Activated CD8-positive, alpha-beta T cell treated with anti-CD3 and anti-CD28 coated beads, Interleukin-2, amount 10 ng/mL, durations not matched to agents 7 days and 5 days (primary cell): ENCODE measurements around the gene PRR5. TPM values are rescaled to one million over a fixed set of nuclear protein-coding genes. Genes with fewer than 3 reads are reported as not detected.
"Not testable (repeated sequence)": the region's sequence is repeated elsewhere in the genome, so short reads cannot be mapped to it uniquely, and the experiment has no call there.

Experiments
- ATAC-seq: fragments of 150-1000 bp; cut with Tn5 transposase; one replicate; pipeline ENCODE4 v1.10.0; 2021; ENCODE audit warnings: moderate library complexity
- CTCF ChIA-PET: fragments of 350-600 bp; sonication (Branson Sonifier 250); formaldehyde crosslinking; loops from one replicate; lab custom pipeline; 2021; ENCODE audit warnings: antibody characterized with exemption; lab: Charles Lee
- POLR2A ChIA-PET: fragments of 350-600 bp; sonication (Branson Sonifier 250); formaldehyde crosslinking; loops from one replicate; lab custom pipeline; 2021; ENCODE audit warnings: antibody characterized with exemption; lab: Charles Lee
- DNase-seq: peaks from one replicate; pipeline ENCODE4 v3.0.0-alpha.2; 2020
- H3K27ac Mint-ChIP-seq: one replicate; pipeline ENCODE4 v1.8.0; 2021; ENCODE audit warnings: mild to moderate bottlenecking, mixed read lengths
- H3K27me3 Mint-ChIP-seq: one replicate; pipeline ENCODE4 v1.8.0; 2021; ENCODE audit warnings: low read depth, mixed read lengths
- H3K36me3 Mint-ChIP-seq: one replicate; pipeline ENCODE4 v1.8.0; 2021; ENCODE audit warnings: low read depth, mixed read lengths
- H3K4me1 Mint-ChIP-seq: one replicate; pipeline ENCODE4 v1.8.0; 2021; ENCODE audit warnings: low read depth, mixed read lengths
- H3K4me3 Mint-ChIP-seq: one replicate; pipeline ENCODE4 v1.8.0; 2021; ENCODE audit warnings: mild to moderate bottlenecking, mixed read lengths
- H3K9me3 Mint-ChIP-seq: one replicate; pipeline ENCODE4 v1.8.0; 2022; ENCODE audit warnings: mixed read lengths; ENCODE audit not compliant: insufficient read depth
- total RNA-seq, 2 experiments: library from RNA; stranded (reverse); gene quantifications; one replicate each; pipeline ENCODE4 v1.2.3, GENCODE V29; 2021

PRR5 gene
- total RNA-seq, 2 experiments from 2014 or later, result 29.4 to 31.5 TPM

- Mint-ChIP-seq H3K36me3 (peaks cover 7% of the 10 kb centered on the region), H3K9me3 (no peaks in the 10 kb centered on the region), H3K4me3 (no peak overlapping the region), H3K27me3 (no peaks in the 10 kb centered on the region), H3K4me1 (peaks cover 67% of the 10 kb centered on the region), H3K27ac (no peak overlapping the region)
- CTCF ChIA-PET, result interaction anchor here (1.3 to 12.8 kb wide), 2 partner anchors 10 to 13 kb away, joined by 4 to 129 read pairs; no protein-coding TSS in a partner anchor
- POLR2A ChIA-PET, result no interaction called here
- ATAC-seq (no peak), DNase-seq (no peak)
Observed at GRCh38 chr22:44673406-44673805, 28.6 kb upstream of the PRR5 start.

GRCh38 chr22:44676066-44676440 is 26.0 kb upstream of the PRR5 start:
- not testable (repeated sequence) for H3K9me3 Mint-ChIP-seq, ATAC-seq, DNase-seq, H3K27me3 Mint-ChIP-seq
- CTCF ChIA-PET, result interaction anchor here (1.1 to 2.9 kb wide), 3 partner anchors 9 to 29 kb away, joined by 3 to 19 read pairs (median 4); no protein-coding TSS in a partner anchor
- peaks cover 12% of the 10 kb centered on the region for H3K36me3 Mint-ChIP-seq
- H3K27ac Mint-ChIP-seq, result peak overlapping the region; percentile 20
- peak overlapping the region; percentile 25 for H3K4me3 Mint-ChIP-seq
- peaks cover 71% of the 10 kb centered on the region for H3K4me1 Mint-ChIP-seq
- POLR2A ChIA-PET, result interaction anchor here (1.0 kb wide), 1 partner anchor 9 kb away, joined by 3 read pairs; no protein-coding TSS in a partner anchor

GRCh38 chr22:44676441-44677352 is 25.3 kb upstream of the PRR5 start:
- H3K4me1 Mint-ChIP-seq, result peaks cover 71% of the 10 kb centered on the region
- ChIA-PET POLR2A (interaction anchor here (0.7 to 1.0 kb wide), 2 partner anchors 10 to 12 kb away, joined by 3 read pairs; no protein-coding TSS in a partner anchor), CTCF (interaction anchor here (1.1 to 2.9 kb wide), 4 partner anchors 8 to 50 kb away, joined by 3 to 19 read pairs (median 4); no protein-coding TSS in a partner anchor)
- DNase-seq (no peak), ATAC-seq (peak; percentile 46)
- H3K27ac Mint-ChIP-seq, result peak overlapping the region; percentile 73
- no peaks in the 10 kb centered on the region for H3K9me3 Mint-ChIP-seq
- no peaks in the 10 kb centered on the region for H3K27me3 Mint-ChIP-seq
- peaks cover 9% of the 10 kb centered on the region for H3K36me3 Mint-ChIP-seq
- peak overlapping the region; percentile 68 for H3K4me3 Mint-ChIP-seq

- H3K4me3 Mint-ChIP-seq, result peak overlapping the region; percentile 68
- H3K9me3 Mint-ChIP-seq, result no peaks in the 10 kb centered on the region
- H3K36me3 Mint-ChIP-seq, result peaks cover 7% of the 10 kb centered on the region
- ATAC-seq (peak; percentile 37), DNase-seq (no peak)
- H3K4me1 Mint-ChIP-seq, result peaks cover 72% of the 10 kb centered on the region
- no peaks in the 10 kb centered on the region for H3K27me3 Mint-ChIP-seq
- peak overlapping the region; percentile 73 for H3K27ac Mint-ChIP-seq
- ChIA-PET POLR2A (interaction anchor here (0.7 to 1.0 kb wide), 2 partner anchors 10 to 12 kb away, joined by 3 read pairs; no protein-coding TSS in a partner anchor), CTCF (interaction anchor here (1.4 to 2.9 kb wide), 3 partner anchors 8 to 50 kb away, joined by 3 to 19 read pairs (median 4); no protein-coding TSS in a partner anchor)
Observed at GRCh38 chr22:44677353-44677840, 24.6 kb upstream of the PRR5 start.

DNA sequence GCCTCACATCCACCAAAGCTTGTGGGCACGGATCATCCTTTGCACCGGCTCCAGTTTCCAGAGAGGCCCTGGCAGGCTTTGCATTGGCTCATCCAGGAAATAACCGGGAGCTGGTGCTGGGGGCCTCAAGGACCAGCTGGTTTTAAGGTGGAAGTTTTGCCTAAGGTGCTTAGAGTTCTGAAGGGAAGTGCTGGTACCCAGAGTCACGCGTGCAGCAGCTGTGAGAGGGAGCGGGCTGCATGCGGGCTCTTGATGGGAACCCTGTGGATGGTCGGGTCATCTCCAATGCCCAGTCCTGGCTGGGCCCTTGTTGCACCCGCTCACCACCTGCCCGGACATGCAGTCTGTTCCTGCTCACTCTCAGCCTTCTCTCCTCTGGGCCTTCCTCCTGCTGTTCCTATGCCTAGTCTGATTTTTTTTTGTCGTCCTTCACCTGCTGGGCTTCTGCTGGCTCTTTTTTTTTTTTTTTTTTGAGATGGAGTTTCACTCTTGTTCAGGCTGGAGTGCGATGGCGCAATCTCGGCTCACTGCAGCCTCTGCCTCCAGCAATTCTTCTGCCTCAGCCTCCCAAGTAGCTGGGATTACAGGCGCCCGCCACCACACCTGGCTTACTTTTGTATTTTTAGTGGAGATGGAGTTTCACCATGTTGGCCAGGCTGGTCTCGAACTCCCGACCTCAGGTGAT is 24.0 kb upstream of the PRR5 start:
- Mint-ChIP-seq H3K4me1 (peaks cover 74% of the 10 kb centered on the region), H3K36me3 (peaks cover 5% of the 10 kb centered on the region), H3K27me3 (no peaks in the 10 kb centered on the region), H3K4me3 (no peak overlapping the region), H3K27ac (no peak overlapping the region), H3K9me3 (no peaks in the 10 kb centered on the region)
- ATAC-seq, result no peak
- DNase-seq, result no peak
- ChIA-PET POLR2A (no interaction called here), CTCF (interaction anchor here (1.5 kb wide), 1 partner anchor 51 kb away, joined by 4 read pairs; no protein-coding TSS in a partner anchor)

- DNase-seq (no peak), ATAC-seq (no peak)
- POLR2A ChIA-PET, result no interaction called here
- Mint-ChIP-seq H3K36me3 (peaks cover 5% of the 10 kb centered on the region), H3K4me1 (peaks cover 74% of the 10 kb centered on the region), H3K27me3 (no peaks in the 10 kb centered on the region), H3K4me3 (no peak overlapping the region), H3K27ac (peak overlapping the region; percentile 25), H3K9me3 (no peaks in the 10 kb centered on the region)
- CTCF ChIA-PET, result no interaction called here
Observed at GRCh38 chr22:44678556-44679305, 23.3 kb upstream of the PRR5 start.

GRCh38 chr22:44679306-44679647 is 22.7 kb upstream of the PRR5 start:
- H3K27me3 Mint-ChIP-seq, H3K9me3 Mint-ChIP-seq, H3K27ac Mint-ChIP-seq, DNase-seq, POLR2A ChIA-PET, H3K36me3 Mint-ChIP-seq, H3K4me3 Mint-ChIP-seq, ATAC-seq: not testable (repeated sequence)
- CTCF ChIA-PET, result interaction anchor here (1.4 kb wide), 1 partner anchor 15 kb away, joined by 3 read pairs; no protein-coding TSS in a partner anchor
- peaks cover 80% of the 10 kb centered on the region for H3K4me1 Mint-ChIP-seq

DNA sequence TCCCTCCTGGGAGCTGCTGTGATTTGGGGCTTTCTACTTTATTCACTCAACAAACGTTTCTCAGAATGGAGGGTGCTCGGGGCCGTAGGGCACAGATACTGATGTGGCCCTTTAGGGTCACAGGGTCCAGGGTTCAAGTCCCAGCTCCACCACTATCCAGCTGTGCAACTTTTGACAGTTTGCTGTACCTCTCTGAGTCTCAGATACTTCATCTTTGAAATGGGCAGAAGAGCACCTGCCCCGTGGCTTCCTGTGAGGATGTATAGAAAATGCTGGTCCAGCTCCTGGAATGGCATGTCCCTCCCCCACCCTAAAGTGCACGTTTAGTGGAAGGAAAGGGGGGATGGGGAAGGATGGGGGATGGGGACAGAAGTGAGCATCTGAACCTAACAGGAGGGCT is 21.9 kb upstream of the PRR5 start:
- no peak for DNase-seq
- H3K4me3 Mint-ChIP-seq, result no peak overlapping the region
- ChIA-PET CTCF (interaction anchor here (1.1 to 1.4 kb wide), 2 partner anchors 11 to 16 kb away, joined by 3 to 5 read pairs; no protein-coding TSS in a partner anchor), POLR2A (interaction anchor here (0.6 kb wide), 1 partner anchor 45 kb away, joined by 3 read pairs; no protein-coding TSS in a partner anchor)
- peaks cover 87% of the 10 kb centered on the region for H3K4me1 Mint-ChIP-seq
- no peaks in the 10 kb centered on the region for H3K27me3 Mint-ChIP-seq
- no peak for ATAC-seq
- H3K9me3 Mint-ChIP-seq, result no peaks in the 10 kb centered on the region
- H3K27ac Mint-ChIP-seq, result no peak overlapping the region
- peaks cover 5% of the 10 kb centered on the region for H3K36me3 Mint-ChIP-seq

DNA sequence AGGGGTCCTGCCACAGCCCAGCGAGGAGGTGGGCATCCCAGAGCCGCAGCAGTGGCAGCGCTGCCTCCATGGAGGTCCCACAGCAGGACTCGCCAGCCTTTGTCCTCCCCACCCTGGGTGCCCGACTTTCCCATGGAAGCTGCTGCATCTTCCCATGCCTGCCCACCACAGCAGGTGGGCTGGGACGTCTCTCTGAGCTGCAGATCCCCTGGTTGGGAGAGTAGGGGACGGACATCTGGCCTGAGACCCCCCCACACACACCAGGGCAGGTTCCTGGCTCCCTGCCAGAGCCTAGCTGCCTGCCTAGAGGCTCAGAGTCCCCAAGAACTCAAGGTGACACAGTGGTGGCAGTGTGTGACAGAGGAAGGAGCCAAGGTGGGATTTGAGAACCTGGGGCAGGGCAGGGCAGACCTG is 21.5 kb upstream of the PRR5 start:
- Mint-ChIP-seq H3K27me3 (no peaks in the 10 kb centered on the region), H3K9me3 (no peaks in the 10 kb centered on the region), H3K4me3 (no peak overlapping the region), H3K36me3 (peaks cover 6% of the 10 kb centered on the region), H3K27ac (peak overlapping the region; percentile 11), H3K4me1 (peaks cover 88% of the 10 kb centered on the region)
- no peak for DNase-seq
- ChIA-PET CTCF (interaction anchor here (1.1 to 1.4 kb wide), 2 partner anchors 11 to 16 kb away, joined by 3 to 5 read pairs; no protein-coding TSS in a partner anchor), POLR2A (no interaction called here)
- no peak for ATAC-seq

DNA sequence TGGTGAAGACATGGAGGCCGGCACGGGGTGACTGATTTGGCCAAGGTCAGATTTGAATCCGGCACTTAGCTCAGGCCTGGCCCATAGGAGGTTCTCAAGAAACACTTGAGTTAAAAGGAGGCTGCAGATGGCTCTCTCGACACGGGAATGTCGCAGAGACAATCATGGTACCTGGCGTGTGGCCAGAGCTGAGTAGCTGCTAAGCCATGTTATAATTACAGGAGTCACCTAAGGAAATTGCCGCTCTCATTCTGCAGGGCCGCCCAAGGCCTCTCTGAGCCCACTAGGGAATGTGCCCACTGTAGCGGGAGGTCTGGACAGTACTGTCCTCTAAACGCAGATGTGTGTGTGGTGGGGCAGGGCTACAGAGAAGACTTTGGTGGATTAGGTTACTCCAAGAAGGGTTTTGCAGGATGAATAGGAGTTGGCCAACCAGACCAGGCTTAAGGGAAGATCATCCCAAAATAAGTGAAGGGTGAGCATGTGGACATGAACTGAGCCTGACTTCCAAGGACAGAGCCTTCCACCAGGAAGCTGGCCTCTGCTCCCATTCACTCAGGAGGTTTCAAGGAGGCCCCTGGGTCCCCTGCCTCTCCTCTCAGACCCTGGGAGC is 19.3 kb upstream of the PRR5 start:
- DNase-seq, result no peak
- no peaks in the 10 kb centered on the region for H3K27me3 Mint-ChIP-seq
- H3K4me3 Mint-ChIP-seq, result peak overlapping the region; percentile 43
- H3K36me3 Mint-ChIP-seq, result peaks cover 11% of the 10 kb centered on the region
- peaks cover 80% of the 10 kb centered on the region for H3K4me1 Mint-ChIP-seq
- ChIA-PET CTCF (interaction anchor here (1.0 to 4.6 kb wide), 6 partner anchors 15 to 601 kb away, joined by 3 to 129 read pairs (median 4); no protein-coding TSS in a partner anchor), POLR2A (interaction anchor here (0.7 kb wide), 1 partner anchor 20 kb away, joined by 4 read pairs; no protein-coding TSS in a partner anchor)
- peak overlapping the region; percentile 85 for H3K27ac Mint-ChIP-seq
- no peaks in the 10 kb centered on the region for H3K9me3 Mint-ChIP-seq
- no peak for ATAC-seq
